GM19351 (cell line): ENCODE results near the gene GNPNAT1.
A peak's percentile ranks its signal among the peaks of the same experiment; 100 is the strongest.
"Not testable (repeated sequence)": the region's sequence is repeated elsewhere in the genome, so short reads cannot be mapped to it uniquely, and the experiment has no call there.

ENCODE experiments used
- ATAC-seq: cut with Tn5 transposase; IDR thresholded peaks from one replicate; pipeline ENCODE4 v1.9.1; 2021; ENCODE audit warnings: mild to moderate bottlenecking, moderate library complexity; ENCODE audit not compliant: unreplicated experiment

Gene GNPNAT1

DNA sequence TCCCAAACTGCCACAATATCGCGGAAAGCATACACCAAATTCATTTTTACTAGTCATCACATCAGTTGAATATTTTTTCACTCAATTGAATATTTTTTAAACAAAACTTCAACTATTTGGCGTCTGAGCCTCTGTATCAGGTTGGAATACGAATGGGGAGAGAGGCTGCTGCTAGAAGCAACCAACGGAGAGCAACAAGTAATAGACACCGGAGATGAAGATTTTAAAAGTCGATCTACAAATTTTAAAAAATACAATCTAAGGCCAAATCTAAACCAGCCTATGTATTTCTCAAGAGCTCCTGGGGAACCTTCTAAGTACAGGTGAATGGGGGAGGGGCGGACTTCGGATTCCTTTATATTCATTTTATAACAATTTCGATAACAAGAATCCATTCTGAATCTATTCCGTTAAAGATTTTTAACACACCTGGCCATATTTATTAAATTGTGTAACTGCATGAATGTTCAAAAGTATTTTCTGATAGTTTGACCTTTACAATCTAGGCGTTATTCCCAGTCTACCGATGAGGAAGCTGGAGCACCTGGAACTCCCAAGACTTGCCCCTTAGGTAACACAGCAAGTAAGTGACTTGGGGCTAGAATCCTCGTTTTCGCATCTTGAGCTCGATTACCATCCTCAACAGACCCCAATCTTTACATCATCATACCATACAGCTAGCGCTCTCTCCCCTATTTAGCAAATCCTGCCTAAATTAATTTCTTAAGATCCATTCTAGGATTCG lies 1.2 kb downstream of the GNPNAT1 start:
- ATAC-seq = no peak

- no peak for ATAC-seq
These were observed 2.3 kb downstream of the GNPNAT1 start for GRCh38 chr14:52789118-52789517.

DNA sequence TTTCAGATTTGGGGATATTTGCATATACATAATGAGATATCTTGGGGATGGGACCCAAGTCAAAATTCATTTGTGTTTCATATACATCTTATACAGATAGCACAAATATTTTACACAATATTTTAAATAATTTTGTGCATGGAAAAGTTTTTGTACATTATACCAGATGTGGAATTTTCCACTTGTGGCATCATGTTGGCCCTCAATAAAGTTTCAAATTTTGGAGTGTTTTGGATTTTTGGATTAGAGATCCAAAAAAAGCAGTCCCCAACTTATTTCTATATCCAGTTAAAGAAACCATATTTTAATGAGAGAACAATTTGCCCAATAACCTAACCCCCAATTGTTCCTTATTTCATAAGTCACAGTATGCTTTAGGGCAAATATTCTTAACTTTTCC lies 4.5 kb downstream of the GNPNAT1 start:
- no peak for ATAC-seq

DNA sequence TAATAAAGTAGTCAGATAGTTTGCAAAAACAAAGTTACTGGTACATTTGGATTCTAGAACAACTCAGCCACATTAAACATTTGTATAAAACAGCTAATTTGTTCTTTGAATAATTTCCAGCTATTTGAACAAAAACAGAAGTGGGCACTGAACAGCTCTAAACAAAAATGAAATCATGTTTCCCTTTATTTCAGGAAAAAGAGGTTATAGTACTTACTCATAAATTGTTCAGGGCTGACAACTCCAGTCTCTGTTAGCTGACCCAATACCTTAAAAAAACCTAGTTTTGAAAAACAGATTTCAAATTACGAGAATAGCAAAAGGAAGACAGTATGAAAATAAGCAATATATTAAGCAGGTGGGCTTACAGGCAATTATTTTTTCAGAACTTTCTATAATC lies 8.2 kb downstream of the GNPNAT1 start:
- no peak for ATAC-seq

DNA sequence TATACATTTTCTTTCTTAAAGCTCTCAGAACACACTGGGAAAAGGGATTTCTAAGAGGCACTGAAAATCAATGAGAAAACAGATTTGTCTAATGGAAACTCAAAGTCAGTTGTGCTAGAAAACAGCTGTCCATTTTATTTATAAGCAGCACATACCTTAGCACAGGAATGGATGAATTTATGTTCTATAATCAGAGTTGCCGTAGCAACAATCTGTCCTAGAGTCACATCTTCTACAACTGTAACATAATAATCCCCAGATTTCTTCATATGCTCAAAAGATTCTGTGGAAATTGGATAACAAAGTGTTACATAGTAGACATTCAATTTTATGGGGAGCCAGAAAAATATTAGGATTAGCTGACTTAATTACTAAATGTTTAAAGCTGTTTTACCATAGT lies 9.8 kb downstream of the GNPNAT1 start:
- no peak for ATAC-seq

- no peak for ATAC-seq
These were observed 10.5 kb downstream of the GNPNAT1 start for GRCh38 chr14:52780893-52781292.

DNA sequence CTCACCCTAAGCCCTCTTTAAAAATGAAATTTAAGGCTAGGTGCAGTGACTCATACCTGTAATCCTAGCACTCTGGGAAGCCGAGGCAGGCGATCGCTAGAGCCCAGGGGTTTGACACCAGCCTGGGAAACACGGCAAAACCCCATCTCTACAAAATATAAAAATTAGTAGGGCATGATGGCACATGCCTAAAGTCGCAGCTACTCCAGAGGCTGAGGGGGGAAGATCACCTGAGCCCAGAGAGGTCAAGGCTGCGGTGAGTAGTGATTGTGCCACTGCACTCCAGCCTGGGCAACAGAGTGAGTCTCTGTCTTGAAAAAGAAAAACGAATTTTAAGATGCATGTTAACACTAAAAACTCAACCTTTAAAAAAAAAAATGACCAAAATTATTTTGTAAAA lies 12.7 kb downstream of the GNPNAT1 start:
- ATAC-seq = no peak

DNA sequence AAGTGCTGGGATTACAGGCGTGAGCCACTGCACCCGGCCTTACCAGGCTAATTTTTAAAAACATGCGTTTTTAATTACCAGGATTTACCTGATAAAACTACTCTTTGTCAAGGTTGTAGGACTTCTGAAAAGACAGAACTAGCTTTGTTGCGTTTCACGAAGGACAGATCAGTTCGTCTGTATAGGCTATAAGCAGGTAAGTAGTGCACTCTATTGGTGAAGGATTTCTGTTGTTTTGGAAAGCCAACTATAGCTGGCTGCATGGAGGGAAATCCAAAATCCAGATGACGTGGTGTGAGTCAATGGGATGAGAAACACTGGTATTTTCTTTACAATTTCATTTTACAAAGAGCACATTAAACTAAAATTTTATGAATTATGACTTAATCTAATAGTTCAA lies 14.6 kb downstream of the GNPNAT1 start:
- no peak for ATAC-seq

- no peak for ATAC-seq
These were observed 21.5 kb downstream of the GNPNAT1 start for GRCh38 chr14:52769887-52770286.

DNA sequence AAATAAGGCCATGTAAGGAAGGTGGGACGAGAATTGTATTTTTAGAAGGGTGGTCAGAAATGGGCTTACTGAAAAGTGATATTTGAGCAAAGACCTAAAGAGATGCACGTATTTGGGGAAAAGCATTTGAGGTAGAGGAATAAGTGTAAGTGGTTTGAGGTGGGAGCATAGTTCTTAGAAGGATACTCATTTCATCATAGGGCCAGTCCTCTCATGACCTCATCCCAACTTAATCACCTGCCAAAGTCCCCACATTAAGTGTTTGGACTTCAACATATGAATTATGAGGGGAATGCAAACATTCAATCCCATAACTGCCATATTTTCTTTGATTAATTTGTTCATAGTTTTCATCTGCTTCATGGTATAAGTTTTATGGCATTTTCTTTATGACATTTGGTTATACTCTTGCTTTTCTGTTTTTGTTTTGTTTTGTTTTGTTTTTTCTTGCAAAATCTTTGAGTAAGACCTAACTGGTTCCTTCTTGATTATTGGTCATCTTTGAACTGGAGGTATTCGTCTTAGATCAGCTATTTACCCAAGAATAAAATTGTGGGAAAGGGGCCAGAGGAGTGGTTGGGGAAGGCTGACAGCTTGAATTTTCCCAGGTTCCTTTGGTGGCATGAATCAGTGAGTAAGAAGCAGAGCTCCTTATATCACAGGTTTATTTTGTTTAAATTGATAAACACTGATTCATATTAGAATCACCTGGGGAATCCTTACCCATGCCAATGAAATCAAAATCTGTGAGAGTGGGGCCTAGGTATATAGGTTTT lies 24.2 kb downstream of the GNPNAT1 start:
- no peak for ATAC-seq

DNA sequence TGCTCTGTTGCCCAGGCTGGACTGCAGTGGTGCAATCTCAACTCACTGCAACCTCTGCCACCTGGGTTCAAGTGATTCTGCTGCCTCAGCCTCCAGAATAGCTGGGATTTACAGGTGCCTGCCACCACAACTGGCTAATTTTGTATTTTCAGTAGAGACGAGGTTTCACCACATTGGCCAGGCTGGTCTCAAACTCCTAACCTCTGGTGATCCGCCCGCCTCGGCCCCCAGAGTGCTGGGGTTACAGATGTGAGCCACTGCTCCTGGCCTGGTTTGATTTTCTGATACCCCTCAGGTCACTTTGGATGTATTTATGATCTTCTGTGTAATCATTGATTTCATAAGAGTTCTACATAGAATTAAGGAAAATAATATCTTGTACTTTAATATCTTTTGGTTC lies 28.5 kb downstream of the GNPNAT1 start:
- not testable (repeated sequence) for ATAC-seq

DNA sequence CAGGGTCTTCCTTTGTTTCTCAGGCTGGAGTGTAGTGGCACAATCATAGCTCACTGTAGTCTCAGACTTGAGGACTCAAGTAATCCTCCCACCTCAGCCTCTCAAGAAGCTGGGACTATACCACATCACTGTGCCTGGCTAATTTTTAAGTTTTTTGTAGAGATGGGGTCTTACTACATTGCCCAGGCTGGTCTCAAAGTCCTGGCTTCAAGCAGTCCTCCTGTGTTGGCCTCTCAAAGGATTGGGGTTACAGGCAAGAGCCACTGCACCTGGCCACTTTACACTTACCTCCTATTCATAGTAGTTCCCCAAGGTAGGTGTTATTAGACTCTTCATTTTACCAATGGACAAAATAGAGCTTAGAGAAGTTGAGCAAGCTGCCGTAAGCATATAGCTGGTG lies 32.3 kb downstream of the GNPNAT1 start:
- ATAC-seq = no peak

GRCh38 chr14:52755607-52756316 lies 35.6 kb downstream of the GNPNAT1 start:
- ATAC-seq = no peak

GRCh38 chr14:52748647-52749292 lies 42.6 kb downstream of the GNPNAT1 start:
- ATAC-seq = no peak

DNA sequence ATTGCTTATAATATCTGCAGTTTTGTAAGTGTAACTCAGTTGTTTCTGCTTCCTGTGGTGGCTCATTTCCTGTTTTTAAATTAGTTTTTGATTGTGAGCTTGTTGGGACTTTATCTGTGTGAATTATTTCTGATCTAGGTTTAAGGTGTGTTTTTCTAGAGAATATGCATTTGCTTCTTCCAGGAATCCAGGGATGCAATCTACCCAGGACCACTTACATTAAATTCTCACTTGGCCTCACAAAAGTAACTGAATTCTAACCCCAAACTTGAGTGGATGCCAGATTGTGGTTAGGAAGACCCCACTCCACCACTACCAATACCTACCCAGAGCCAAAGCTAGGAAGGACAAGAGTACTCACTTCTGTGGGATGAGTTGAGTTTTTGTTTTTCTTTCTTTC lies 49.5 kb downstream of the GNPNAT1 start:
- peak; percentile 15 for ATAC-seq

DNA sequence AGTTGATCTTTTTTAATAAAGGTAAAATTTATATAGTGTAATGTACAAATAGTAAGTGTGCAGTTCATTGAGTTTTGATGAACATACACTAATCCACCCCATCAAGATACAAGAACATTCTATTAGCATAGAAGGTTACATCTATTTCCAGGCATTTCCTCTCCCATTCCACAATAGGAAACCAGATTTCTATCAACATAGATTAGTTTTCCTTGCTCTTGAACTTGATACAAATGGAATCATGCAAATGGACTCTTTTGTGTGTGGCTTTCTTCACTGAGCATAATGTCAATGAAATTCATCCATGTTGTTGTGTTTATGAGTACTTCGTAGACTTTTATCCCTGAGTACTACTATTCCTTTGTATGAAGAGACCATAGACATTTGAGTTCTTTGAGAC lies 50.7 kb downstream of the GNPNAT1 start:
- no peak for ATAC-seq

- ATAC-seq = no peak
These were observed 53.0 kb downstream of the GNPNAT1 start for GRCh38 chr14:52738409-52738808.

DNA sequence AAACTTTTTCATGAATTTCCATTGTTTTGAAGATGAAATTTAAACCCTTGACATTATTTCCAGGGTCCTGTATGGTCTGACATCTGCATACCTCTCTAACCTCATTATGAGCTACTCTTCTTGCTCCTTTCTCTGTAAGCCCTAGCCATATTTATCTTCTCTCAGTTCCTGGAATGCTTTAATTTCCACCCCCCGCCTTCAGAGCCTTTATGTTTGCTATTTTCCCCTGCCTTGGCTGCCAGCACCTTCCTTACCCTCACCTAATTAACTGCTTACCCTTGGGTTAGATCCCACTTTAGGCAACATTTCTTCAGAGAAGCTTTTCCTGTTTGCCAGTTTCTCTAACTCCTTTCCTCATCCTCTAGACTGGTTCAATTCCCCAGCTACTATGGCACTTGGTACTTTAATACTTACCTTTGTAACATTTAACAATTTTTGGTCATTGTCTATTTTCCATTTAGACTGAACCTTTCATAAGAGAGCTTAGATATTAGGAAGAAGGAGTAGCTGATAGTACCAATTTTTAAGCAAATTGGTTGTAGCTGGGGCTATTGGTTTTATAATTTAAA lies 55.4 kb downstream of the GNPNAT1 start:
- ATAC-seq = no peak

DNA sequence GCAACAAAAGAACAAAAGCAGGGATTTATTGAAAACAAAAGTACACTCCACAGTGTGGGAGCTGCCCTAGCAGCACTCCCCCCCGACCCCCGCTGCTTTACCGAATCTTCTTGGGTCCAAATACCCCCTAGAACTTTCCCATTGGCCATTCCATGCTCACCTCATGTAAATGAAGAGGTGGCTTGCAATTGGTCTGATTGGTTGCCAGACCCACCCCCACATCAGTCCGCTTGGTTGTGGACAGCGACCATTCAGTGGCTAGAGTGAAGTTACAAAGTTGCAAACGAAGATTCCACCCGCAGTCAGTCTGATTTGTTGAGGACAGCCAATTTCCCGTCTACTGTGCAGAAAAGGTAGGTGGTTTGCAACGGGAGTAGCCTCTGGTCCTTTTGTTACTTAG lies 57.6 kb downstream of the GNPNAT1 start:
- ATAC-seq = no peak

GRCh38 chr14:52730709-52731111 lies 60.7 kb downstream of the GNPNAT1 start:
- ATAC-seq = no peak
